ENCODE results near the gene CFAP206. TPM values are rescaled to one million over a fixed set of nuclear protein-coding genes. Genes with fewer than 3 reads are reported as not detected.

The CFAP206 gene
- total RNA-seq, 4 donors from 2014 or later, result 0.17 to 0.44 TPM; not detected in 2

DNA sequence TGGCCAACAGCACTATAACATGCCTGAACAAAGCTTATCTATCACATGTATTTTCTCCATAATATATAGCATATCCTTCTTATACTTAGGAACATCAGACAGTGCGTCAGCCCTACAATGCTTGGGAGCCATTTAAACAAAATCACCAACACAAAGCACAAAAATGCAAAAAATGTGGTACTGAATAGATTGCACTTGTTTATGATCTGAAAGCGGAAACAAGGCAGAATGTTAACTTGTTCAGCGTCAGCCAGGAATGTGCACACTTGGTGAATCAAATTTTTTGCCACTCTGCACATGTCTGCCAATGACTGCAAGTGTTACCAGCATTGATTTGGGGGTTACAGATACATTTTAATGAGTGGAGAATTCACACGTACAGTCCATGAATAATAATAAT lies 79.8 kb downstream of the CFAP206 start:
- TF ChIP-seq, protein P1, sequence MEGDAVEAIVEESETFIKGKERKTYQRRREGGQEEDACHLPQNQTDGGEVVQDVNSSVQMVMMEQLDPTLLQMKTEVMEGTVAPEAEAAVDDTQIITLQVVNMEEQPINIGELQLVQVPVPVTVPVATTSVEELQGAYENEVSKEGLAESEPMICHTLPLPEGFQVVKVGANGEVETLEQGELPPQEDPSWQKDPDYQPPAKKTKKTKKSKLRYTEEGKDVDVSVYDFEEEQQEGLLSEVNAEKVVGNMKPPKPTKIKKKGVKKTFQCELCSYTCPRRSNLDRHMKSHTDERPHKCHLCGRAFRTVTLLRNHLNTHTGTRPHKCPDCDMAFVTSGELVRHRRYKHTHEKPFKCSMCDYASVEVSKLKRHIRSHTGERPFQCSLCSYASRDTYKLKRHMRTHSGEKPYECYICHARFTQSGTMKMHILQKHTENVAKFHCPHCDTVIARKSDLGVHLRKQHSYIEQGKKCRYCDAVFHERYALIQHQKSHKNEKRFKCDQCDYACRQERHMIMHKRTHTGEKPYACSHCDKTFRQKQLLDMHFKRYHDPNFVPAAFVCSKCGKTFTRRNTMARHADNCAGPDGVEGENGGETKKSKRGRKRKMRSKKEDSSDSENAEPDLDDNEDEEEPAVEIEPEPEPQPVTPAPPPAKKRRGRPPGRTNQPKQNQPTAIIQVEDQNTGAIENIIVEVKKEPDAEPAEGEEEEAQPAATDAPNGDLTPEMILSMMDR (IDR thresholded peaks at IDR 0.05; ENCODE audit: low read depth), result no peak

DNA sequence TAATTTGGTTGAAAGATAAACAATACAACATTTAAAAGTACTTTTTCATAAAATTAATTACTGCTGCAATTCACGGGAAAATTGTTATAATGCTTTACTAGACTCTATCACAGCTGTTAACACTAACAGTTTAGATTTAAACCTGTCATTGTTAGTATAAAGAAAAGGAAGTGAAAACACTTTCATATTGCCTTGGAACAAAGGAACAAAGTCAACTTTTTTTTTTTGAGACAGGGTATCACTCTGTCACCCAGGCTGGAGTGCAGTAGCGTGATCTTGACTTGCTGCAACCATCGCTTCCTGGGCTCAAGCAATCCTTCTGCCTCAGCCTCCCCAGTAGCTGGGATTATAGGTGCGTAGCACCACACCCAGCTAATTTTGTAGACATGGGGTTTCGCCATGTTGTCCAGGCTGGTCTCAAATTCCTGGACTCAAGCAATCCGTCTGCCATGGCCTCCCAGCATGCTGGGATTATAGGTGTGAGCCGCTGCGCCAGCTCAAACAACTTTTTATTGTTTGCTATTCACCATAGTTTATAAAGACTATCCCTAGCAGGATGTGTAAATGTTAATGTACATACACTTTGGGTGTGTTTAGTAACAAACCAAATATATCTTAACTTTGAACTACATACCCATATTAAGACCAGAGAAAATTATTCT lies 87.1 kb downstream of the CFAP206 start:
- TF ChIP-seq, protein P1 (IDR thresholded peaks at IDR 0.05; ENCODE audit: low read depth), result no peak

DNA sequence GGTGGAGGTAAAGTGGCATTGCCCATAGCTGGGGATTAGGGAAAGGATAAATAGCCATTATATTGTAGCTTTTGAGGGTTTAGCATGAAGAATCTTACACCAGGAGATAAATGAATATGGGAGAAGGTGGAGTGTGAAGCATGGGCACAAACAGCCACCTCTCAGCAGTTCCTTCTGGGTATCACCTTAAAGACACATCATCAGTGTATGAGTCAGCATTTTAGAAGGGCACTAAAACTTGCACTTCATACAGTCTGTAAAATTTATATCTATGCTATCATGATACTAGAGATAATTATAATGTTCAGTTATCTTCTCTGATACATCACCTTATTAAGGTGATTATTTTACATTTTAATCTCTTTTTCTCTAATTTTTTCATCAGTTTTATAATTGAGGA lies 90.3 kb downstream of the CFAP206 start:
- TF ChIP-seq, protein P1 (IDR thresholded peaks at IDR 0.05; ENCODE audit: low read depth), result no peak

DNA sequence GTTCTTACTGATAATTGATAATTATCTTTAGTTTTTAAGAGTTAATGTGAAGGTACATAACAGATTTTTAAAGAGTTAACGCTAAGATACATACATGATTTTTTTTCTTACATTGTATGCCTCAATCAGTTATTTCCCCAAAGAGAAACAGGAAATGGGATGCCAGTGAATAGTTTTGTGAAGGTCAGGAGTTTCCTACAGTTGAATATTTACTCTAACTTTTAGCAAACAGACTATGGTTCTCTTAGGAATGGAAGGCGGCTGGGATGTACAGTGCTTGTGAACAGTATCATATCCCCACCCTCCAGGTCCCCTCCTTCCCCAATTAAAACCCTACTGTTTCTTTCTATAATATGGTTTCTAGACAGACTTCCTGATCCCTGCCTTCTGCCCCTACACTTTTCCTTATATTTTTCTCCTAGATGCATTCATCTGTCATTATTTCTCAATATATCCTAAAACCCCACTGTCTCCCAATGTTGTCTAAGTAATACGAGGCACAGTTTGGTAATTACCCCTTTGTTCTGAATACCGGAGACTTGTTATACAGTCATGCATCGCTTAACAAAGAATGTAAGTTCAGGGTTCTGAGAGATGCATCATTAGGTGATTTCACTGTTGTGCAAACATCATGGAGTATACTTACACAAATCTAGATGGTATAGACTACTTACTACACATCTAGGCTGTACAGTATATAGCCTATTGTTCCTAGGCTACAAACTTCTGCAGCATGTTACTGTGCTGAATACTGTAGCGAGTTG lies 94.2 kb downstream of the CFAP206 start:
- TF ChIP-seq, protein P1 (IDR thresholded peaks at IDR 0.05; ENCODE audit: low read depth), result no peak

DNA sequence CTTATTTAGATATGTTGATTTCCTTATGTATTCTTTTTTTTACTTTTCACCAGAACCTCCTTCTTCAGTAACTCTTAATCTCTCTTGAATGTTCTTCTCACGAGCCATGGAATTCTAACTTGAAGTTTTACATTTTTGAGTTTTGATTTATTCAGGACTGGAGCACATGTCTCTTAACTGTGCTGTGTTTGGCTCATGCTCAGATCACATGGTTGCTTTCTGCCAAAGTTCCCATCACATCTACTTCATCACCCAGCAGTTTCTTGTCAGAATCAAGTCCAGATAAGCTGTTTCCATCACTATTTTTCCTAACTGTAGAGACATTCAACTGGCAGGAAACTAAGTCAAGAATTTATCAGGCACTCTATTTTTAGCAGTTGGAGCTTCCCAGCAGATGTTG lies 96.7 kb downstream of the CFAP206 start:
- TF ChIP-seq, protein P1 (IDR thresholded peaks at IDR 0.05; ENCODE audit: low read depth), result no peak

Small RNA genes within 50 kb of the gene (small RNA-seq; reads per million reads assigned to genes)
- gene AL049697.2 (not detected), gene RNU6-444P (not detected)

Other genes starting within 250 kb of the CFAP206 start
- 10 to 100 TPM; 10.1 to 14.5 (median 13.2) TPM for gene SMIM8, start 85.4 kb upstream of the CFAP206 start, total RNA-seq
- not detected for gene GJB7, start 78.7 kb upstream of the CFAP206 start, total RNA-seq
- 10 to 100 TPM in 1 of 4 donors, 1 to 10 TPM in 3; 3.7 to 10.4 (median 4.6) TPM for gene C6orf163, start 63.2 kb upstream of the CFAP206 start, total RNA-seq
- 10 to 100 TPM; 12.1 to 23.6 (median 20.2) TPM for gene SLC35A1, start 65.0 kb downstream of the CFAP206 start, total RNA-seq
- 10 to 100 TPM; 32.1 to 49.2 (median 34.4) TPM for gene RARS2, start 182.0 kb downstream of the CFAP206 start, total RNA-seq
- 10 to 100 TPM; 20.7 to 30.3 (median 24.5) TPM for gene ORC3, start 182.2 kb downstream of the CFAP206 start, total RNA-seq